ENCODE data around the gene PIK3R2. TPM values are rescaled to one million over a fixed set of nuclear protein-coding genes. Genes with fewer than 3 reads are reported as not detected.
A peak's percentile ranks its signal among the peaks of the same experiment; 100 is the strongest.

The PIK3R2 gene
- polyA plus RNA-seq, 1 donor from 2014 or later: 14.8 TPM

DNA sequence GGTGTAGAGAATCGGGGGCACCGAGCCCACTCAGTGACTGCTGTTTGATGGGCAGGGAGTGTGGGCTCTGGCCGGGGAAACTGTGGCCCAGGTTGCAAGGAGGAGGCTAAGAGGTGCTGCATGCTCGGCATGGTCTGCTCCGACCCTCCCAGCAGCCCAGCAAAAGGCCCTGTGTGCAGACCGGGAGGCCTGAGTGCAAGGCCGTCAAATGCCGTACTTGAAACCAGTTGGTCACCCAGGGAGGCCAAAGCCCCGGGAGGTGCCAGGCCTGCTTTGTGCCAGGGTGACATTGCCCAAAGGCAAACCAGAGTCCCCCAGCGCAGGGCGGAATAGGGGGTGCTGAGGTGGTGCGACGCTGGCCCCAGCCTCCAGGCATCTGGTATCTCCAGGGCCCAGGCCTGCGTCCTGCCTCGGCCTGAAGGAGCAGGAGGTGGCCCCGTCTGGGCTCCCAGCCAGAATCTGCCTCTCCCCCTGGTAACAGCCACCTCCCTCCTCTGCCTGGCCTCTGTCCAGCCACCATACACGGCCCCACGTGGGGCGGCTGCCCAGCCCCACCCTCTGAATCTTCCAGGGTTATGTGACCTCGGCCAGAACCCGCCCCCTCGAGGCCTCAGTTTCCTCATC is 4.0 kb downstream of the PIK3R2 start:
- Histone ChIP-seq H3F3A (ENCODE audit: insufficient read depth, low read length, poor library complexity, severe bottlenecking) (no peaks in the 10 kb centered on the region), H3K9ac (ENCODE audit: low read length) (peak overlapping the region; percentile 55), H3K9me3 (ENCODE audit: low read length) (no peaks in the 10 kb centered on the region), H3K4me2 (ENCODE audit: low read length) (no peak overlapping the region), H3K4me3 (ENCODE audit: low read length) (peak overlapping the region; percentile 47), H3K27ac (ENCODE audit: low read length) (no peak overlapping the region), H2AFZ (ENCODE audit: low read depth, low read length) (no peak overlapping the region), H3K27me3 (ENCODE audit: insufficient read depth, low read depth, low read length) (no peaks in the 10 kb centered on the region), H3K36me3 (ENCODE audit: insufficient read depth, low read length) (no peaks in the 10 kb centered on the region), H4K20me1 (ENCODE audit: insufficient read depth) (no peaks in the 10 kb centered on the region), H3K79me2 (replicated peaks; ENCODE audit: insufficient read depth, low read length) (peaks cover 5% of the 10 kb centered on the region), H3K9me2 (ENCODE audit: insufficient read depth, low read length) (no peaks in the 10 kb centered on the region)
- TF ChIP-seq MXI1 (conservative IDR thresholded peaks at IDR 0.05; ENCODE audit: poor library complexity, severe bottlenecking) (no peak), EP300 (conservative IDR thresholded peaks at IDR 0.05; ENCODE audit: poor library complexity, severe bottlenecking) (no peak), TAF1 (IDR thresholded peaks at IDR 0.05; ENCODE audit: low read depth) (no peak), SMC3 (conservative IDR thresholded peaks at IDR 0.05; ENCODE audit: poor library complexity) (no peak), EZH2 (IDR thresholded peaks at IDR 0.05; ENCODE audit: borderline replicate concordance, insufficient read depth, low read length, poor library complexity, severe bottlenecking) (no peak), POLR2AphosphoS5 (IDR thresholded peaks at IDR 0.05) (no peak)
- TF ChIP-seq, protein P1, sequence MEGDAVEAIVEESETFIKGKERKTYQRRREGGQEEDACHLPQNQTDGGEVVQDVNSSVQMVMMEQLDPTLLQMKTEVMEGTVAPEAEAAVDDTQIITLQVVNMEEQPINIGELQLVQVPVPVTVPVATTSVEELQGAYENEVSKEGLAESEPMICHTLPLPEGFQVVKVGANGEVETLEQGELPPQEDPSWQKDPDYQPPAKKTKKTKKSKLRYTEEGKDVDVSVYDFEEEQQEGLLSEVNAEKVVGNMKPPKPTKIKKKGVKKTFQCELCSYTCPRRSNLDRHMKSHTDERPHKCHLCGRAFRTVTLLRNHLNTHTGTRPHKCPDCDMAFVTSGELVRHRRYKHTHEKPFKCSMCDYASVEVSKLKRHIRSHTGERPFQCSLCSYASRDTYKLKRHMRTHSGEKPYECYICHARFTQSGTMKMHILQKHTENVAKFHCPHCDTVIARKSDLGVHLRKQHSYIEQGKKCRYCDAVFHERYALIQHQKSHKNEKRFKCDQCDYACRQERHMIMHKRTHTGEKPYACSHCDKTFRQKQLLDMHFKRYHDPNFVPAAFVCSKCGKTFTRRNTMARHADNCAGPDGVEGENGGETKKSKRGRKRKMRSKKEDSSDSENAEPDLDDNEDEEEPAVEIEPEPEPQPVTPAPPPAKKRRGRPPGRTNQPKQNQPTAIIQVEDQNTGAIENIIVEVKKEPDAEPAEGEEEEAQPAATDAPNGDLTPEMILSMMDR (IDR thresholded peaks at IDR 0.05; ENCODE audit: poor library complexity, severe bottlenecking): no peak
- TF ChIP-seq, protein P2, sequence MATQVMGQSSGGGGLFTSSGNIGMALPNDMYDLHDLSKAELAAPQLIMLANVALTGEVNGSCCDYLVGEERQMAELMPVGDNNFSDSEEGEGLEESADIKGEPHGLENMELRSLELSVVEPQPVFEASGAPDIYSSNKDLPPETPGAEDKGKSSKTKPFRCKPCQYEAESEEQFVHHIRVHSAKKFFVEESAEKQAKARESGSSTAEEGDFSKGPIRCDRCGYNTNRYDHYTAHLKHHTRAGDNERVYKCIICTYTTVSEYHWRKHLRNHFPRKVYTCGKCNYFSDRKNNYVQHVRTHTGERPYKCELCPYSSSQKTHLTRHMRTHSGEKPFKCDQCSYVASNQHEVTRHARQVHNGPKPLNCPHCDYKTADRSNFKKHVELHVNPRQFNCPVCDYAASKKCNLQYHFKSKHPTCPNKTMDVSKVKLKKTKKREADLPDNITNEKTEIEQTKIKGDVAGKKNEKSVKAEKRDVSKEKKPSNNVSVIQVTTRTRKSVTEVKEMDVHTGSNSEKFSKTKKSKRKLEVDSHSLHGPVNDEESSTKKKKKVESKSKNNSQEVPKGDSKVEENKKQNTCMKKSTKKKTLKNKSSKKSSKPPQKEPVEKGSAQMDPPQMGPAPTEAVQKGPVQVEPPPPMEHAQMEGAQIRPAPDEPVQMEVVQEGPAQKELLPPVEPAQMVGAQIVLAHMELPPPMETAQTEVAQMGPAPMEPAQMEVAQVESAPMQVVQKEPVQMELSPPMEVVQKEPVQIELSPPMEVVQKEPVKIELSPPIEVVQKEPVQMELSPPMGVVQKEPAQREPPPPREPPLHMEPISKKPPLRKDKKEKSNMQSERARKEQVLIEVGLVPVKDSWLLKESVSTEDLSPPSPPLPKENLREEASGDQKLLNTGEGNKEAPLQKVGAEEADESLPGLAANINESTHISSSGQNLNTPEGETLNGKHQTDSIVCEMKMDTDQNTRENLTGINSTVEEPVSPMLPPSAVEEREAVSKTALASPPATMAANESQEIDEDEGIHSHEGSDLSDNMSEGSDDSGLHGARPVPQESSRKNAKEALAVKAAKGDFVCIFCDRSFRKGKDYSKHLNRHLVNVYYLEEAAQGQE (IDR thresholded peaks at IDR 0.05; ENCODE audit: borderline replicate concordance): no peak

DNA sequence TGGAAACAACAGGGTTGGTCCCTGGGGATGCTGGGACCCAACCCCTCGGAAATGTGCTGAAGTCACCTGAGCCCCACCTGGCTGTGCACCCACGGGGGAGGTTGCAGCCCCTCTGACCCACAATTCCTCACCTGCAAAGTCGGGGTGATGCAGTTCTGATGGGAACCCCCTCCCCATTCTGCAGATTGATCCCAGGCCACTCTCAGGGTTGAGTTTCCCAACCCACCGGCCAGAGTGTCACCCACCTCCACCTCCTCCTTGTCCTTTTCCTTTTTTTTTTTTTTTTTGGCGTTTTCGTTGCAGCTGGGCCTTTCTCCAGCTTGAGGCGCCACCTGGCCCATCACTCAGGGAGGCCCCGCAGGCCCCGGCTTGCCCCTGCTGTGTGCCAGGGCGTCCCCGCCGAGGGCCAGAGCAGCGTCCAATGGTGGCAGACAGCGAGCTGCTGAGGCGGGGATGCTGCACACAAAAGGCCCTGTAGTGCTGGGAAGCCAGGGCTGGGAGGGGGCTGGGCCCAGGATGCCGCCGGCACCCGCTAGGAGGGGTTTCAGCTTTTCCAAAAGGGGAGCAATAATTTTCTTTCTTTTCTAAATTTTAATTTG is 4.6 kb downstream of the PIK3R2 start:
- no peaks in the 10 kb centered on the region for H3F3A ChIP-seq (ENCODE audit: insufficient read depth, low read length, poor library complexity, severe bottlenecking)
- H3K79me2 ChIP-seq (replicated peaks; ENCODE audit: insufficient read depth, low read length): peaks cover 5% of the 10 kb centered on the region
- no peaks in the 10 kb centered on the region for H3K36me3 ChIP-seq (ENCODE audit: insufficient read depth, low read length)
- H3K9ac ChIP-seq (ENCODE audit: low read length): peak overlapping the region; percentile 55
- no peaks in the 10 kb centered on the region for H3K27me3 ChIP-seq (ENCODE audit: insufficient read depth, low read depth, low read length)
- no peaks in the 10 kb centered on the region for H3K9me3 ChIP-seq (ENCODE audit: low read length)
- H2AFZ ChIP-seq (ENCODE audit: low read depth, low read length): no peak overlapping the region
- H3K9me2 ChIP-seq (ENCODE audit: insufficient read depth, low read length): no peaks in the 10 kb centered on the region
- TF ChIP-seq, protein P1 (IDR thresholded peaks at IDR 0.05; ENCODE audit: poor library complexity, severe bottlenecking): no peak
- no peak for TF ChIP-seq EZH2 (IDR thresholded peaks at IDR 0.05; ENCODE audit: borderline replicate concordance, insufficient read depth, low read length, poor library complexity, severe bottlenecking)
- no peak for TF ChIP-seq SMC3 (conservative IDR thresholded peaks at IDR 0.05; ENCODE audit: poor library complexity)
- TF ChIP-seq EP300 (conservative IDR thresholded peaks at IDR 0.05; ENCODE audit: poor library complexity, severe bottlenecking): no peak
- TF ChIP-seq, protein P2 (IDR thresholded peaks at IDR 0.05; ENCODE audit: borderline replicate concordance): no peak
- TF ChIP-seq MXI1 (conservative IDR thresholded peaks at IDR 0.05; ENCODE audit: poor library complexity, severe bottlenecking): no peak
- TF ChIP-seq RAD21 (conservative IDR thresholded peaks at IDR 0.05): no peak
- TF ChIP-seq POLR2AphosphoS5 (IDR thresholded peaks at IDR 0.05): no peak
- TF ChIP-seq TAF1 (IDR thresholded peaks at IDR 0.05; ENCODE audit: low read depth): no peak
- peak overlapping the region; percentile 47 for H3K4me3 ChIP-seq (ENCODE audit: low read length)
- no peaks in the 10 kb centered on the region for H4K20me1 ChIP-seq (ENCODE audit: insufficient read depth)
- H3K4me2 ChIP-seq (ENCODE audit: low read length): no peak overlapping the region
- peak overlapping the region; percentile 31 for H3K27ac ChIP-seq (ENCODE audit: low read length)

Measured in neural cell (in vitro differentiated cells).